ENCODE data around the gene VPS13D. TPM values are rescaled to one million over a fixed set of nuclear protein-coding genes. Genes with fewer than 3 reads are reported as not detected.

VPS13D gene
- total and polyA plus RNA-seq, 2 experiments from 2014 or later, result 10.7 to 34.9 TPM

GRCh38 chr1:12540580-12541273, 310.9 kb downstream of the VPS13D start:
- Mint-ChIP-seq H3K27me3 (ENCODE audit: insufficient read depth, low read depth, poor library complexity) (no peaks in the 10 kb centered on the region), H3K36me3 (ENCODE audit: low read depth) (no peaks in the 10 kb centered on the region), H3K4me1 (peaks cover 22% of the 10 kb centered on the region), H3K9me3 (no peaks in the 10 kb centered on the region; the same call in 2 of the 3 replicates), H3K27ac (no peak overlapping the region), H3K4me3 (no peak overlapping the region; the same call in 2 of the 3 replicates)
- H3K27me3 ChIP-seq (ENCODE audit: insufficient read depth), result no peaks in the 10 kb centered on the region
- H3F3A ChIP-seq (replicated peaks; ENCODE audit: low read depth), result no peaks in the 10 kb centered on the region
- peak overlapping the region; percentile 47 for H3K4me3 ChIP-seq
- no peaks in the 10 kb centered on the region for H3K36me3 ChIP-seq (ENCODE audit: insufficient read depth)
- H3K9me2 ChIP-seq (ENCODE audit: insufficient read depth), result no peaks in the 10 kb centered on the region
- ATAC-seq, result no peak
- no peaks in the 10 kb centered on the region; the same call in 1 of the 2 replicates for H3K4me1 ChIP-seq (ENCODE audit: insufficient read depth)
- H3K79me2 ChIP-seq (replicated peaks; ENCODE audit: insufficient read depth), result no peaks in the 10 kb centered on the region
- H4K20me1 ChIP-seq (replicated peaks; ENCODE audit: insufficient read depth), result no peaks in the 10 kb centered on the region
- no peak for TF ChIP-seq JUNB (IDR thresholded peaks at IDR 0.05; ENCODE audit: unreplicated experiment)
- TF ChIP-seq ZNF331 (CRISPR knock-in tag; IDR thresholded peaks at IDR 0.05; ENCODE audit: low read depth), result no peak
- no peak for TF ChIP-seq EZH2 (IDR thresholded peaks at IDR 0.05; ENCODE audit: low read depth, unreplicated experiment)
- TF ChIP-seq POLR2AphosphoS5 (IDR thresholded peaks at IDR 0.05; ENCODE audit: low read depth), result no peak
- peak overlapping the region; percentile 79 for H3K4me2 ChIP-seq
- DNase-seq (ENCODE audit: low spot score), result no peak
- peak overlapping the region; percentile 93 for H2AFZ ChIP-seq
- no peak overlapping the region for H3K27ac ChIP-seq (ENCODE audit: low read depth)

- Histone ChIP-seq H3K4me2 (no peak overlapping the region), H3K27me3 (ENCODE audit: insufficient read depth) (no peaks in the 10 kb centered on the region), H3K4me1 (ENCODE audit: insufficient read depth) (no peaks in the 10 kb centered on the region; the same call in 1 of the 2 replicates), H3F3A (replicated peaks; ENCODE audit: low read depth) (no peaks in the 10 kb centered on the region), H3K79me2 (replicated peaks; ENCODE audit: insufficient read depth) (no peaks in the 10 kb centered on the region), H3K27ac (ENCODE audit: low read depth) (no peak overlapping the region), H4K20me1 (replicated peaks; ENCODE audit: insufficient read depth) (no peaks in the 10 kb centered on the region), H2AFZ (peak overlapping the region; percentile 38; the same call in 1 of the 2 replicates), H3K9me2 (ENCODE audit: insufficient read depth) (no peaks in the 10 kb centered on the region), H3K4me3 (no peak overlapping the region), H3K36me3 (ENCODE audit: insufficient read depth) (no peaks in the 10 kb centered on the region)
- TF ChIP-seq JUNB (IDR thresholded peaks at IDR 0.05; ENCODE audit: unreplicated experiment) (no peak), REST (IDR thresholded peaks at IDR 0.05; ENCODE audit: unreplicated experiment) (no peak), EZH2 (IDR thresholded peaks at IDR 0.05; ENCODE audit: low read depth, unreplicated experiment) (no peak), ZNF331 (CRISPR knock-in tag; IDR thresholded peaks at IDR 0.05; ENCODE audit: low read depth) (no peak), EZH2phosphoT487 (IDR thresholded peaks at IDR 0.05; ENCODE audit: unreplicated experiment) (no peak), ETS1 (IDR thresholded peaks at IDR 0.05) (no peak), CTCF (conservative IDR thresholded peaks at IDR 0.05; ENCODE audit: low read depth in 2 of 2) (no peak)
- Mint-ChIP-seq H3K27ac (no peak overlapping the region), H3K4me1 (peaks cover 22% of the 10 kb centered on the region), H3K4me3 (no peak overlapping the region), H3K27me3 (ENCODE audit: insufficient read depth, low read depth, poor library complexity) (no peaks in the 10 kb centered on the region), H3K36me3 (ENCODE audit: low read depth) (no peaks in the 10 kb centered on the region), H3K9me3 (no peaks in the 10 kb centered on the region; the same call in 2 of the 3 replicates)
- no peak for DNase-seq (ENCODE audit: low spot score)
- peak; percentile 22 for ATAC-seq
These were observed 311.7 kb downstream of the VPS13D start for GRCh38 chr1:12541274-12542137.

Measured in GM23338 (cell line).